ENCODE measurements around the gene PAFAH1B2.

PAFAH1B2 gene

DNA sequence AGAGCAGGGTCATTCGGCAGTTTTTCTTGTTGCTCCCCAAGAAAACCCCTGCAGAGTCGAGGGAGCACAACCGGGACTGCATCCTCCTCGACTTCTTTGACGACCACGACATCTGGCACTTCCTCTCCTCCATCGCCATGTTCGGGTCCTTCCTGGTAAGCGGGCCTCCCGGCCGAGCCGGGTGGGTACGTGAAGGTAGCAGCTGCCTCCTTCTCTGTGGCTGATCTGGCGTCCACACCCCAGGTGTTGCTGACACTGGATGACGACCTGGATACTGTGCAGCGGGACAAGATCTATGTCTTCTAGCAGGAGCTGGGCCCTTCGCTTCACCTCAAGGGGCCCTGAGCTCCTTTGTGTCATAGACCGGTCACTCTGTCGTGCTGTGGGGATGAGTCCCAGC, 51.7 kb downstream of the PAFAH1B2 start:
- no peak for TF ChIP-seq ZNF274 (IDR thresholded peaks at IDR 0.05; ENCODE audit: low read depth, low read length)

DNA sequence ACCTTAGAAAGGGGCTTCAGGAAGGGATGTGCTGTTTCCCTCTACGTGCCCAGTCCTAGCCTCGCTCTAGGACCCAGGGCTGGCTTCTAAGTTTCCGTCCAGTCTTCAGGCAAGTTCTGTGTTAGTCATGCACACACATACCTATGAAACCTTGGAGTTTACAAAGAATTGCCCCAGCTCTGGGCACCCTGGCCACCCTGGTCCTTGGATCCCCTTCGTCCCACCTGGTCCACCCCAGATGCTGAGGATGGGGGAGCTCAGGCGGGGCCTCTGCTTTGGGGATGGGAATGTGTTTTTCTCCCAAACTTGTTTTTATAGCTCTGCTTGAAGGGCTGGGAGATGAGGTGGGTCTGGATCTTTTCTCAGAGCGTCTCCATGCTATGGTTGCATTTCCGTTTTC, 52.9 kb downstream of the PAFAH1B2 start:
- no peak for TF ChIP-seq ZNF274 (IDR thresholded peaks at IDR 0.05; ENCODE audit: low read depth, low read length)
- H3K4me3 ChIP-seq (ENCODE audit: low read length) = no peak overlapping the region

More for the DNA sequence above, 51.7 kb downstream of the PAFAH1B2 start:
- H3K4me3 ChIP-seq (ENCODE audit: low read length) = no peak overlapping the region

DNA sequence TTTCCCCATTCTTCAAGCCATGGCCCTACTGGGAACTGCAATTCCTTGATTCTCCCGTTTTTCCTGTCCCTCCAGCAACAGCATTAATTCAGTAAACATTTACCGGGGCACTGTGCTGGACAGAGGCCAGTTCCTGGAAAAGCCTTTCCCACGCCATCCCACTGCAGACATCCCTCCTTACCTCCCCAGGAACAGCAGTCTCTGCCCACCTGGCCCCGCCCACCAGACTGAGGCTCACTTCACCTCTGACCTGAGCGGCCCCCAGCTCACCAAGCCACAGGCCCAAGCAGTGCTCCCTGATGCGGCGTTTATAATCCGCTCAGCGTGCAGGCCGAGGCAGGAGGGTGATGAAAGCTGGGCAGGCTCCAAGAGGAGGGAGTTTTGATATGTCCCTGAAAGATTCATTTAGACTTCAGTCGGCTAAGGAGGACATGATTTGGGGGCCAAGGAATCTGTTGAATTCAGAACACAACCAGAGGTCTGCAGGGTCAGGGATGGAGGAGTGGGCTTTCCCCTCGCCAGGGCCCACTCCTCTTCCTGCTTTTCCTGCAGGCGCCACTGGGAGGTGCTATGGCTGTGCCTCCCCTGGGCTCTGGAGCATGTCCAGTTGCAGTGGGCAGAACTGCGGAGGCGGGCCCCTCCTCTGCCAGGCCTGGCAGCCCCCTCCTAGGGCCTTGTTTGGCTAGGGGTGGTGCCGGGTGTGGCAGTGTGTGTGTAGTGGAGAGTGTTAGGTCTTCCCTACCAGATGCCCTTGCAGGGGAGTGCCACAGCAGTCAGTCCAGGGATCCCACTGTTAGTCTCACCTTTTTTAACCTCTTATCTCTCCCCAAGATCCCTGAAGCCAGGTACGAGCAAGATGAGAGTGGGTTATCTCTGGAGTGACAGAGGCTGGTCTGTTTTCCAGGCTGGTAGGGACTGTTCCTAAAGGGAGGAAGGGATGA, 53.7 kb downstream of the PAFAH1B2 start:
- TF ChIP-seq ZNF274 (IDR thresholded peaks at IDR 0.05; ENCODE audit: low read depth, low read length) = no peak
- H3K4me3 ChIP-seq (ENCODE audit: low read length) = no peak overlapping the region

DNA sequence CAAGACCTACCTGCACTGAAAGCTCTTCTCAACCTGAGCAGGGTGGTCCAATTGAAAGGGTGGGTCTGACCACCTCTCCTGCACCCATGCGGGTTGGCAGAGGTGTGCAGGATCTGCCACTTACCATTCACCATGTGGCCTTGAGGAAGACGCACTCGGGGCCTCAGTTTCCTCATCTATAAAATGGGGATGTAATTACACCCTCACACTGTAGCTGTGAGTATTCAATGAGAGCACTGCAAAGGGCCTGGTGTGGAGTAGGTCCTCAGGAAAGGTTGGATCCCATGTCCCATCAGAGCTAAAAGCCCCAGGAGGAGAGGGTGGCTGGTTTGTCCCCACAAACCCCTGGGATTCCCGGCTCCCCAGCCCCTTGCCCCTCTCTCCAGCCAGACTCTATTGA, 54.5 kb downstream of the PAFAH1B2 start:
- no peak for TF ChIP-seq ZNF274 (IDR thresholded peaks at IDR 0.05; ENCODE audit: low read depth, low read length)
- no peak overlapping the region for H3K4me3 ChIP-seq (ENCODE audit: low read length)

DNA sequence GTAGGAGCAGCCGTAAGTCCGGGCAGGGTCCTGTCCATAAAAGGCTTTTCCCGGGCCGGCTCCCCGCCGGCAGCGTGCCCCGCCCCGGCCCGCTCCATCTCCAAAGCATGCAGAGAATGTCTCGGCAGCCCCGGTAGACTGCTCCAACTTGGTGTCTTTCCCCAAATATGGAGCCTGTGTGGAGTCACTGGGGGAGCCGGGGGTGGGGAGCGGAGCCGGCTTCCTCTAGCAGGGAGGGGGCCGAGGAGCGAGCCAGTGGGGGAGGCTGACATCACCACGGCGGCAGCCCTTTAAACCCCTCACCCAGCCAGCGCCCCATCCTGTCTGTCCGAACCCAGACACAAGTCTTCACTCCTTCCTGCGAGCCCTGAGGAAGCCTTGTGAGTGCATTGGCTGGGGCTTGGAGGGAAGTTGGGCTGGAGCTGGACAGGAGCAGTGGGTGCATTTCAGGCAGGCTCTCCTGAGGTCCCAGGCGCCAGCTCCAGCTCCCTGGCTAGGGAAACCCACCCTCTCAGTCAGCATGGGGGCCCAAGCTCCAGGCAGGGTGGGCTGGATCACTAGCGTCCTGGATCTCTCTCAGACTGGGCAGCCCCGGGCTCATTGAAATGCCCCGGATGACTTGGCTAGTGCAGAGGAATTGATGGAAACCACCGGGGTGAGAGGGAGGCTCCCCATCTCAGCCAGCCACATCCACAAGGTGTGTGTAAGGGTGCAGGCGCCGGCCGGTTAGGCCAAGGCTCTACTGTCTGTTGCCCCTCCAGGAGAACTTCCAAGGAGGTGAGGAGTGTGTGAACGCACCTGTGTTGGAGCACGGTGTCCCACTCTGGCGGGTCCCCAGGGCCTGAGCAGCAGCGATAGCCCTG, 55.2 kb downstream of the PAFAH1B2 start, which contains the start of gene TAGLN:
Gene TAGLN, plus strand, starts transcription at position 318 of the 863 bp plus-strand sequence. CDS start 3,644 bp downstream, outside the sequence.
- TF ChIP-seq ZNF274 (IDR thresholded peaks at IDR 0.05; ENCODE audit: low read depth, low read length) = no peak

DNA sequence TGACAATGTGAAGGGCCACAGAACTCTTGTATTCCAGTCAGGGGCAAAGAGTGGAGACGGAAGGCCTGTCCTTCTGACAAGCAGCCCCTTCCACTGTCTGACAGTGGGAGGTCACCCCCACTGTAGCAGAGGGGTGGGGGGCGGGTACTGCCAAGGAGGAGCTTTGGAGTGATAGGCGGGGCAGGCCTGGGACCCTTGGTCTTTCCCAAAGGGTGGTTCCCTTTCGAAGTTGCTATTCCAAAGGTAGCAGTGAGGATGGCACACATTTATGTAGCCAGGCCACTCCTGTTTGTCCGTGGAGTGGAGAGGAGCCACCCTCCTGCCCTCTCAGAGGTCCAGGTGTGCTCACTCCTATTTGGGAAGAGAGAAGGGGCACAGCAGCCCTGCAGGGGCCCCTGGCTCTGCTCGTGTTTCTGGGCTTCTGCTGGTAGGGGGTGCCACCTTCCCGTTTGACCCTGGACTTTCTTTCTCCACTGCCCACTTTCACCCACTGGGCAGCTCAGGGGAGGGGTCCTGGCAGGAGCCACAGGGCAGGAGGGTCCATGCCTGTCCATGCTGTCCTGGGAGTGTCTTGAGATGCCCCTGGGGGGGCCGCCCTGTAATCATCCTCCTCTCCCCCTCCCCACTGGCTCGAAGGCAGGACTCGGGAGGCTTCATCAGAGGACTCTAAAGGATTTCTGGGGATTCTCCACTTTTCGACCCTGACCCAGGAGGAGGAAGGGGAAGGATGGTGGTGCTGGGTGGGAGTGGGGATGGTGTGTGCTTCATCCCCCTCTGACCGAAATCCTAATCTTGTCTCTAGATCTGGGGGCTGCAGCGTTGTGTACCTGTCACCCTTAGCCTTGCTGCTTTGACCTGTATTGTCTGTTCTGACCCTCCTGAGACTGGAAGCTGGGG, 56.1 kb downstream of the PAFAH1B2 start:
- H3K4me3 ChIP-seq (ENCODE audit: low read length) = no peak overlapping the region

More for the DNA sequence above, 55.2 kb downstream of the PAFAH1B2 start, which contains the start of gene TAGLN:
- no peak within 1 kb of the TSS for H3K4me3 ChIP-seq (ENCODE audit: low read length)

DNA sequence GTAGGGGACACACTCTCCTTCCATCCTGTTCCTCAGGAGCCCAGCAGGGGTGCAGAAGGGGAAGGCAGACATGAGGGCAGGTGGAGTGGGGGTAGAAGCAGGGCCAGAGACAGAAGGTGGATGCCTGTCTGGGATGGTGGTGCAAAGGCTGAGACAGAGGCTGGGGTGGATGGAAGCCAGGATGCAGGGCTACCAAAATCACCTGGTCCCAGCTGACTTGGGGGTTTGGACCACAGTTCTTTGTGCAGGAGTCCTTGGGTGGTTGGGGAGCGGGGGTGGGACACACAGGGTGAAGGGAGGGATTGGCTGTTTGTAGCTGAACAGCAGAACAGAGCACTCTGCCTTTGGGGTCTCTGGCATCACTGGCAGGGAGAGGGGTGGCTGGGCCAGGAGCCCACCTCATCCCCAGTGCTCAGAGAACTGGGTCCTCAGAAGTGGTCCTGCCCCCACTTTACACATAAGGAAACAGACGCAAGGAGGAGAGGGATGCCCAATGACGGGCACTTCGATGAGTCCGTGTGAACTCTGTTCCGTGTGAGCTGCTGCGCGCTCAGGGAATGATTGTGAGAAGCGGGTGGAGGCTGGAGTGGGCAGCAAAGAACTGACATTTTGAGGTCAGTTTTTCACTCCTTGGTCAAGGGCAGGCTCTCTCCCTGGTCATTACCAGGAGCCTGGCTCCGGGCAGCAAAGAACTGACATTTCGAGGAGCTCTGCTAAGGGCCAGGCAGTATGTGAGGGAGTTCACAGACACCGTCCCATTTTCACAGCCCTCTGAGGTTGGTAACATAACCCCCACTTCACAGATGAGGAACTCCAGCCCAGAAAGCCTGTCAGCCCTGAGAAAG, 56.9 kb downstream of the PAFAH1B2 start:
- no peak overlapping the region for H3K4me3 ChIP-seq (ENCODE audit: low read length)
- TF ChIP-seq ZNF274 (IDR thresholded peaks at IDR 0.05; ENCODE audit: low read depth, low read length) = no peak

More for the DNA sequence above, 56.1 kb downstream of the PAFAH1B2 start:
- no peak for TF ChIP-seq ZNF274 (IDR thresholded peaks at IDR 0.05; ENCODE audit: low read depth, low read length)

DNA sequence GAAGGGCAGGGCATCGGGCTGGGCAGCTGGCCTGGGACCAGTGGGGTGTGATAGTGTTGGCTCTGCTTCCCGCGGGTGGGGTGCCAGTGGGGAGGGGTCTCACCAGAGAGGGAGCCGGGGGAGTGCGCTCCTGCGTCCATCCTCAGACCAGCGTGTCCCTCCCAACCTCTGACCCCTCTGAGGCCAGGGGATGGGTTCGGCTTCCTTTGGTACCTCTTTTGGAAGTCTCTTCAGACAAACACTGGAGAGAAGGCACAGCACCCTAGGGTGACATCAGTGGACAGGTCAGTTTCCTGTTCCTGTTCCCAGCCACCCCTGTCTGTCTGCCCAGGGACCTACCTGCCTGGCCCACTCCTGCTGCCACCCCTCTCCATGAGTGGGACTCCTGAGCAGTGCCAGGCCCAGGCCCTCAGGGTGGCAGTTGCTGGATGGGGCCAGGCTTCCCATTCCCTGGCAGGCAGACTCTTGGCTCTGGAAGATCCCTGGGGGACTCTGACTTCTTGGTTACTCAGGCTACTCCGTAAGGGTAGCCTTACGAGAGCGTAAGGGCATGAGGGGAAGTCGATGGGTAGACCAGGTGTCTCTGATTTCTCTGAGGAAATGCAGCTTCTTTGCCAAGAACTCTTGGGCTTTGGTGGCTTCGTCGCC, 57.7 kb downstream of the PAFAH1B2 start:
- no peak for TF ChIP-seq ZNF274 (IDR thresholded peaks at IDR 0.05; ENCODE audit: low read depth, low read length)
- no peak overlapping the region for H3K4me3 ChIP-seq (ENCODE audit: low read length)

DNA sequence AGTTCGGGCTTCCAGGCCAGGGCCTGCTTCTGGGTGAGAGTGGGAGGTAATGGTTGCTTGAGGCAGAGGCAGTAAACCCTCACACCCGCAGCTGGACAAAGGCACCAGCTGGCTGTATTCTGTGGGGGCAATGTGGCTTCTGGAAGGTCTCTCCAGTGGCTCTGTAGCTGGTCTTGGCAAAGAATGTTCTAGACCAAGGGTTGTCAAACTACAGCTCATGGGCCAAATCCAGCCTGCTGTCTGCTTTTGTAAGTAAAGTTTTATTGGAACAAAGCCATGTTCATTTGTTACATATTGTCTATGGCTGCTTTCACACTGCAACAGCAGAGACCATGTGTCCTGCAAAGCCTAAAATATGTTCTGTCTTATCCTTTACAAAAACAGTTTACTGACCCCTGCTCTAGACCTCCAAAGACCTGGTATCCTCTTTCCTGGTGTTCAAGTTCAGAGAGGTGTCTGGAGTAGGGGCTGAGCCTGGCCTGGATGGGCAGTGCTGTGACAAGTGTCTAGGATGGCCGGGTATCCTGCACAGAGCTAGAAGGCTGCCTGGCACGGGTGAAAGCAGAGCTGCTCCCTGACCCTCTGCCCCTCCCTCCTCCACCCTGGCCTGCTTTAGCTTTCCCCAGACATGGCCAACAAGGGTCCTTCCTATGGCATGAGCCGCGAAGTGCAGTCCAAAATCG, 58.4 kb downstream of the PAFAH1B2 start:
- TF ChIP-seq ZNF274 (IDR thresholded peaks at IDR 0.05; ENCODE audit: low read depth, low read length) = no peak
- no peak overlapping the region for H3K4me3 ChIP-seq (ENCODE audit: low read length)

DNA sequence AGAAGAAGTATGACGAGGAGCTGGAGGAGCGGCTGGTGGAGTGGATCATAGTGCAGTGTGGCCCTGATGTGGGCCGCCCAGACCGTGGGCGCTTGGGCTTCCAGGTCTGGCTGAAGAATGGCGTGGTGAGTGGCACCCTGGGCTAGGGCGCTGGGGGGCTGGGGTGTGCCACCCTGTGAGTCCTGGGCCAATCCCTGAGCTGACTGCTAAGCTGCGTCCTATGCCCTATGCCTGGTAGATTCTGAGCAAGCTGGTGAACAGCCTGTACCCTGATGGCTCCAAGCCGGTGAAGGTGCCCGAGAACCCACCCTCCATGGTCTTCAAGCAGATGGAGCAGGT, 59.0 kb downstream of the PAFAH1B2 start:
- TF ChIP-seq ZNF274 (IDR thresholded peaks at IDR 0.05; ENCODE audit: low read depth, low read length) = no peak
- no peak overlapping the region for H3K4me3 ChIP-seq (ENCODE audit: low read length)

DNA sequence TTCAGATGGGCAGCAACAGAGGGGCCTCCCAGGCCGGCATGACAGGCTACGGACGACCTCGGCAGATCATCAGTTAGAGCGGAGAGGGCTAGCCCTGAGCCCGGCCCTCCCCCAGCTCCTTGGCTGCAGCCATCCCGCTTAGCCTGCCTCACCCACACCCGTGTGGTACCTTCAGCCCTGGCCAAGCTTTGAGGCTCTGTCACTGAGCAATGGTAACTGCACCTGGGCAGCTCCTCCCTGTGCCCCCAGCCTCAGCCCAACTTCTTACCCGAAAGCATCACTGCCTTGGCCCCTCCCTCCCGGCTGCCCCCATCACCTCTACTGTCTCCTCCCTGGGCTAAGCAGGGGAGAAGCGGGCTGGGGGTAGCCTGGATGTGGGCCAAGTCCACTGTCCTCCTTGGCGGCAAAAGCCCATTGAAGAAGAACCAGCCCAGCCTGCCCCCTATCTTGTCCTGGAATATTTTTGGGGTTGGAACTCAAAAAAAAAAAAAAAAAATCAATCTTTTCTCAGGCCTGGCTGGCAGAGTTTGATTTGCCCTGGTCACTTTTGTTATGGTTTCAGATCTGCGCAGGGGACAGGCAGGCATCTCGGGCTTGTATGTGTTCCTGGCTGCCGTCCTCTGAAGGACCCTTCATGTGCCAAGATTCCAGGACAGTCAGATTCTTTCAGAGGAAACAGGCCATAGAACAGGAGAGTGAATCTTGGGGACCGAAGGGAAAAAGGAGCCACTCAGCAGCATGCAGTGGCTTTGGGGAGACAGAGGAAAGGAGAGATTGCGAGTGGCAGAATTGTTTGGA, 60.4 kb downstream of the PAFAH1B2 start:
- H3K4me3 ChIP-seq (ENCODE audit: low read length) = no peak overlapping the region
- TF ChIP-seq ZNF274 (IDR thresholded peaks at IDR 0.05; ENCODE audit: low read depth, low read length) = no peak
